GM18505 (cell line): Measurements from ENCODE around the gene SLCO2A1.

Experiments
- ATAC-seq: cut with Tn5 transposase; IDR thresholded peaks from one replicate; pipeline ENCODE4 v1.9.1; 2021; ENCODE audit not compliant: unreplicated experiment
- POLR2A ChIP-seq: IDR thresholded peaks from 4 replicates; pipeline ENCODE4 v1.6.1; 2011; ENCODE audit warnings: borderline replicate concordance; ENCODE audit not compliant: insufficient read depth, insufficient read length; ENCODE audit errors: extremely low read depth

SLCO2A1 gene

GRCh38 chr3:133996251-133996661 lies 33.5 kb downstream of the SLCO2A1 start:
- ATAC-seq = no peak
- no peak for TF ChIP-seq POLR2A

GRCh38 chr3:133995264-133995663 lies 34.5 kb downstream of the SLCO2A1 start:
- TF ChIP-seq POLR2A = no peak

DNA sequence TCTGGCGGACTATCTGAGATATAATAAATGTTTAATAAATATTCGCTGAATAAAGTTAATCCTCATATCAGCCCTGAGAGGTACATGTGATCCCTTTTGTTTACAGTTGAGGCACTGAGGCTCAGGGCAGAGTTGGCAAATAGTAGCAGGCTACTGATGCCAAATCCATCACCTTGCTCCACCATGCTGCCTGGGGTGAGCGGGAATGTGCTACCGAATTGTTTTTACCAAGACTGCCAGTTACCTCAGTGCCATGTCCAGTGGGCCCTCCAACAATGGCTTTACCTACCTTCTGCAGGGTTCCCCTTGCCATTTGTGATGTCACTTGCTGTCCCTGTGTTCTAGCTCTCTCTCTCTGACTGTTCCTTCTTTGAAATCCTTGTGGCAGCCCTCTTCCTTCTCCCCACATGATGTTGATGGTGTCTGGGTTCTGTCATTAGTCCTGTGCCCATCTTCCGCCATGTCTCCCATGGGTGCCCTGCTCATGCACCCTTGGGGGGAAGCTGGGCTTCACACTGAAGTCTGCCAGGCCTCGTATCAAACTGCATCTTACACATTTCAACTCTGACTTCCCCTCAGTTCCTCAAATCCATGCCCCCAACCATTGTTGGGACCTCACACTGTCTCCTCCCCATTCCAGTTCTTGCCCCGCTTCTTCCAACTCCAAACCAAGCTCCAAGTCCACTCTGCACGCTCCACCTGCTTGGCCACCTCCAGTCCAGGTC lies 35.4 kb downstream of the SLCO2A1 start:
- no peak for TF ChIP-seq POLR2A
- no peak for ATAC-seq

More at GRCh38 chr3:133995264-133995663, 34.5 kb downstream of the SLCO2A1 start:
- no peak for ATAC-seq

DNA sequence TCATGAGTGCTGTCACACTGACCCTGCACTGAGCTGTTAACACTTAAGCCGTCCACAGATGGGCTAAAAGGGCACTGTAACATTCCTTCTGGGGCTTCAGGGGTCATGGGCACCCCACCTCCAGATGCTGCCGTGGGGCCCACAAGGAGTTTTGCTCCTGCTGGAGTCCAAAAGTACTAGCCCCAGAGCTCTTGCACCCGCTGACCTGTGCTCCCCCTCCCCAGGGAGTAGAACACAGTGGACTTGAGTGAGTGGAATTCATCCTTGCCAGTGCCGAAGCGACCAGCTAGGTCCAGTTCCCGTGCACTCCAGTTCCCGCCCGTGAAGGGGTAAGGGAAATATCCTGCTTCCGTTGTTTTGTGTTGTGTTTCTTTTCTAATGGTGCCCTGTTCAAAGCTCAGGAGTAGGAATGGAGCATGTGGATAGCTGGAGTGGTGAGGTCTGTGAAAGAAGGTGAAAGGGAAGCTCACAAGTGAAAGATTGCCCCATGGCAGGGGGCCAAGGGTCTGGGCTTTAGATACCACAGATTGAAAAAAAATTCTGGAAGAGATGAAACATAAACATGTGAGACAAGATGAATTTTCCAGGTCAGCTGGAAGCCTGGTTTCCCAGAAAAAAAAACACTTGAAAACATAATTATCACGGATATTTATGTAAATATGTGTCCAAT lies 36.6 kb downstream of the SLCO2A1 start:
- no peak for ATAC-seq
- TF ChIP-seq POLR2A = no peak

- TF ChIP-seq POLR2A = no peak
- ATAC-seq = no peak
Observed at GRCh38 chr3:133992381-133992780, 37.3 kb downstream of the SLCO2A1 start.

GRCh38 chr3:133991637-133992036 lies 38.1 kb downstream of the SLCO2A1 start:
- no peak for ATAC-seq
- no peak for TF ChIP-seq POLR2A

DNA sequence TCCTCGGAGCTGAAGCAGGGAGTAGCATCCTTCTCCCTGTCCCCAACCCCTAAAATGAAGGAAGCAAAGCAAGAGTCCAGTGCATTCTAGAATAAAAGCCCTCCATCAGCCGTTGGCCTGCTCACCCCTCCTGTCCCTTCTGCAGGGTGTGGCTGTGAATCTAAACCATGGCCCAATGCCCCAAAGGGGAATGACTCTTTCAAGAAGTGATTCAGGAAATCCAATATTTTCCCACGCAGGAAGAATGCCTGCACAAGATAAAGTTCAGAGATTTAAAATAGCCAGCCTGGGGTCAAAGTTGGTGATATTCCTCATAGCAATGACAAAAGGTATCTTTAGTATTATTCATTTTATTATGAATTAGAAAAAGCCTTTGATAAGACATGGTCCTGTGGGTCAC lies 38.5 kb downstream of the SLCO2A1 start:
- ATAC-seq = no peak
- no peak for TF ChIP-seq POLR2A

- no peak for TF ChIP-seq POLR2A
- no peak for ATAC-seq
Observed at GRCh38 chr3:133989936-133990702, 39.6 kb downstream of the SLCO2A1 start.

DNA sequence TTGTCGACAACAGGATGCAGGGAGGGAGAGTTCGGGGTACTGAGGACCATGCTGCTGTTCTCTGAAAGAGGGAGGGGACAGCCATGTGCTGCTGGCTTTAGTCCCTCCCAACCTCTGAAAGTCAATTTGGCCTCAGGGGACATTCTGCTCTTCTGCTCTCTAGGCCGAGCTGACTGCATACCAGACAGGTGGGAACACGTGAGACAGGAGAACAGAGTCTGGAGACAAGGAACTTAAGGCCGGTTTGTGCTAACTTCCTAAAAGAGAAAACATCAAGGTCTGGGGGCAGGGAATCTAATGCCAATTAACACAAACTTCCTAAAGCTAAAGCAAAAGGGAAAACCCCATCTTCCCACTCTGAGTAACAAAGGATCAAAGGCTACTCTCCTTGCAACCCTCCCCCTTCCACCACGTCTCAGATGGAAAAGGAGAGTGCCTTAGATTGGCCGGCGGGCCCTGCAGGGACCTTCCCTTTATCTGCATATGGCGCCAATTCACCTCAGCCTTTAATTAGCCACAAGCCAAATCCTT lies 41.0 kb downstream of the SLCO2A1 start:
- TF ChIP-seq POLR2A = no peak
- ATAC-seq = no peak

GRCh38 chr3:133987948-133988484 lies 41.7 kb downstream of the SLCO2A1 start:
- no peak for TF ChIP-seq POLR2A
- no peak for ATAC-seq

DNA sequence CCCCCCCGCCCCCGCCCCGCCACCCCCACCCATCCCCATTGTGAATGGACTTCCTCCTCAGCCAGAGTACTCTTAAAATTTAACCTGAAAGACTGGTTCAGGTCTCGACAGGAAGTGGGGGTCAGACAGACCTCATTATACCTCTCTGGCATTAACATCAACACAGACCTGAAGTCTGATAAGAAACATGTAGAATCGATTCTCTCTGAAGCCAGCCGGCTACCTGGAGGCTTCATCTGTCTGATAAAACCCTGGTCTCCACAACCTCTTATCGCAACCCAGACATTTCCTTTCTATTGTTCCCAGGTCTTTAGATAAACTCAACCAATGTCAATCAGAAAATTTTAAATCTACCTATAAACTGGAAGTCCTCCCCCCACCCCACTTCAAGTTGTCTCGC lies 42.6 kb downstream of the SLCO2A1 start:
- no peak for ATAC-seq
- TF ChIP-seq POLR2A = no peak

- no peak for TF ChIP-seq POLR2A
- no peak for ATAC-seq
Observed at GRCh38 chr3:133986311-133986710, 43.4 kb downstream of the SLCO2A1 start.

DNA sequence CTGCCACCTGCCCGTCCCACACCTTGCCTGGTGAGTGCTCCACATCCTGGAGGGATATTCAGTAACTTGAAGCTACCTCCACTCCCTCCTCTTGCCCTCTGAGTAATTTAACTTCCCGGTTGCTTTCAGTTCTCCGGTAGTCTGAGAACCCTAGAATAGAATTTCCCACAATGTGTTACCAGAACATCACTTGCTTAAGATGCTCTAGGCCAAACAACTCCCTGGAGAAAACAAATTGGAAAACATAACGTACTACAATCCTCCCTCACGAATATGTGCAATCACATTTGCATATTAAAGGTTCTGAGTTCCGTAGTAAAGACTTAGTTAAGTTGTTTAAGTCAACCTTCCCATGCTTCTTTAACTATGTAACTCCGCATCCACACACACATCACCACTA lies 44.8 kb downstream of the SLCO2A1 start:
- ATAC-seq = no peak

More for the DNA sequence above, 44.8 kb downstream of the SLCO2A1 start:
- TF ChIP-seq POLR2A = no peak
